A549 (cell line): ENCODE data around the gene MAP6D1. TPM values are rescaled to one million over a fixed set of nuclear protein-coding genes. Genes with fewer than 3 reads are reported as not detected.

Source experiments
- ATAC-seq, 2 experiments: fragments of 200-7000 bp in 1 of 2; fragments of >200 bp in 1 of 2; cut with Nextera tagmentation in 1 of 2; cut with Tn5 transposase in 1 of 2; 3 replicates each; pipeline versions ENCODE4 v1.8.0 to v1.9.1; 2018 to 2020; ENCODE audit warnings: mild to moderate bottlenecking in 1 of 2, moderate library complexity in 1 of 2
- CTCF ChIA-PET: fragments of 300-600 bp; sonication (Branson Sonifier 250); formaldehyde crosslinking; extraction: SDS; loops from one replicate; lab custom pipeline; 2021; ENCODE audit warnings: antibody characterized with exemption, inconsistent platforms; lab: Yijun Ruan, JAX
- POLR2A ChIA-PET: fragments of 350-600 bp; formaldehyde crosslinking; extraction: SDS; loops from one replicate; lab custom pipeline; 2021; ENCODE audit warnings: antibody characterized with exemption, inconsistent platforms; lab: Yijun Ruan, JAX
- DNase-seq, 2 experiments: peaks; one replicate each; pipeline versions ENCODE4 v3.0.0 to v3.0.0-alpha.2; 2011 to 2016; ENCODE audit warnings: low read depth in 1 of 2, low spot score in 1 of 2
- FAIRE-seq: peaks from 2 replicates; lab custom pipeline; 2011; peaks lifted over from hg19 to GRCh38; lab: Jason Lieb, UNC
- H3K27ac ChIP-seq, 2 experiments: fragments of >200 bp; sonication (Bioruptor Twin); formaldehyde crosslinking; 3 replicates each; pipeline ENCODE4 v1.5.1; 2016 to 2017
- H3K4me1 ChIP-seq: fragments of >200 bp; sonication (Bioruptor Twin); formaldehyde crosslinking; 3 replicates; pipeline ENCODE4 v1.6.1; 2016
- H3K4me2 ChIP-seq: fragments of >200 bp; sonication (Bioruptor Twin); formaldehyde crosslinking; 3 replicates; pipeline ENCODE4 v1.6.1; 2016
- H3K4me3 ChIP-seq: fragments of >200 bp; sonication (Bioruptor Twin); formaldehyde crosslinking; 3 replicates; pipeline ENCODE4 v1.5.1; 2016
- H3K9me3 ChIP-seq: fragments of >200 bp; sonication (Bioruptor Twin); formaldehyde crosslinking; 3 replicates; pipeline ENCODE4 v1.6.1; 2016
- BHLHE40 ChIP-seq: IDR thresholded peaks from 2 replicates; pipeline ENCODE4 v1.6.1; 2012; ENCODE audit warnings: low read depth, low read length, inconsistent platforms
- CHD2 ChIP-seq: fragments of 150-350 bp; IDR thresholded peaks from 2 replicates; pipeline ENCODE4 v1.6.1; 2014; ENCODE audit warnings: low read length; ENCODE audit not compliant: partially characterized antibody
- EHF ChIP-seq: fragments of 250-450 bp; sonication (Bioruptor Pico); IDR thresholded peaks from 2 replicates; pipeline ENCODE4 v1.5.0; 2020; ENCODE audit warnings: mild to moderate bottlenecking
- EHMT2 ChIP-seq: fragments of 200-600 bp; sonication (generic); IDR thresholded peaks from 2 replicates; pipeline ENCODE4 v1.6.1; 2016; ENCODE audit warnings: antibody characterized with exemption, low read depth, mild to moderate bottlenecking, moderate library complexity
- ESRRA ChIP-seq: fragments of 150-350 bp; IDR thresholded peaks from 2 replicates; pipeline ENCODE4 v1.6.1; 2014; ENCODE audit warnings: mild to moderate bottlenecking, low read length, borderline replicate concordance
- FOSL2 ChIP-seq, 2 experiments: fragments of 450-650 bp in 1 of 2; fragments of >200 bp in 1 of 2; sonication (Bioruptor Twin) in 1 of 2; formaldehyde crosslinking; IDR thresholded peaks; 2 replicates each; pipeline versions ENCODE4 v1.5.0 to v1.6.1; 2016 to 2020; ENCODE audit warnings: mild to moderate bottlenecking in 1 of 2, moderate library complexity in 1 of 2
- HEYL ChIP-seq: fragments of 250-450 bp; sonication (Bioruptor Pico); IDR thresholded peaks from 2 replicates; pipeline ENCODE4 v1.8.0; 2021; ENCODE audit warnings: mild to moderate bottlenecking, moderate library complexity
- HOXB13 ChIP-seq: fragments of 250-450 bp; sonication (Bioruptor Pico); IDR thresholded peaks from 2 replicates; pipeline ENCODE4 v1.5.0; 2020; ENCODE audit warnings: low read depth, mild to moderate bottlenecking, moderate library complexity
- JUN ChIP-seq, 2 experiments: fragments of >200 bp; sonication (Bioruptor Twin); formaldehyde crosslinking; IDR thresholded peaks; 2 replicates in 1 of 2; 3 replicates in 1 of 2; pipeline ENCODE4 v1.6.1; 2016 to 2017
- KDM1A ChIP-seq: fragments of 200-600 bp; sonication (generic); IDR thresholded peaks from 2 replicates; pipeline ENCODE4 v1.6.1; 2016; ENCODE audit warnings: low read depth, mild to moderate bottlenecking
- MAZ ChIP-seq: fragments of 150-350 bp; IDR thresholded peaks from 2 replicates; pipeline ENCODE4 v1.6.1; 2014; ENCODE audit warnings: antibody characterized with exemption, low read depth, low read length, borderline replicate concordance
- MYC ChIP-seq: IDR thresholded peaks from 2 replicates; pipeline ENCODE4 v1.6.1; 2012; ENCODE audit warnings: mild to moderate bottlenecking, inconsistent platforms, low read length, improper control_type of control experiment, borderline replicate concordance
- NFE2L2 ChIP-seq: fragments of 150-350 bp; conservative IDR thresholded peaks from 2 replicates; pipeline ENCODE4 v1.6.1; 2014; ENCODE audit warnings: low read length
- PHF8 ChIP-seq: fragments of 200-600 bp; sonication (generic); IDR thresholded peaks from 2 replicates; pipeline ENCODE4 v1.6.1; 2016; ENCODE audit warnings: low read depth, mild to moderate bottlenecking, antibody characterized with exemption, moderate library complexity, borderline replicate concordance
- POLR2A ChIP-seq: IDR thresholded peaks from 2 replicates; pipeline ENCODE4 v1.6.1; 2012; ENCODE audit warnings: mild to moderate bottlenecking, low read length
- POLR2AphosphoS2 ChIP-seq: conservative IDR thresholded peaks from 2 replicates; pipeline ENCODE4 v1.6.1; 2012; ENCODE audit warnings: low read length, improper control_type of control experiment, inconsistent platforms
- ZC3H11A ChIP-seq: fragments of 450-650 bp; IDR thresholded peaks from 2 replicates; pipeline ENCODE4 v1.6.1; 2014; ENCODE audit warnings: antibody characterized with exemption, mild to moderate bottlenecking
- ZSCAN20 ChIP-seq: fragments of 250-450 bp; sonication (Bioruptor Pico); IDR thresholded peaks from 2 replicates; pipeline ENCODE4 v1.8.0; 2022; ENCODE audit warnings: mild to moderate bottlenecking, moderate library complexity
- WGBS: methylation state at CpG from one replicate; pipeline ENCODE4 v1.1.6; 2017; ENCODE audit errors: missing lambda C conversion rate; 5-methylcytosine and 5-hydroxymethylcytosine counted together
- polyA plus RNA-seq, 4 experiments: library from polyadenylated mRNA; depleted of rRNA in 3 of 4; stranded (reverse); fragments of >200 nt; fragmentation: RNase III in 1 of 4; extraction: RNeasy Plus Mini Kit Qiagen cat#74134 plus additional on column Dnase treatment in 1 of 4; gene quantifications; 2 replicates in 3 of 4; 3 replicates in 1 of 4; pipeline ENCODE4 v1.2.3, GENCODE V29; 2011 to 2017
- TF ChIP-seq, protein P1 (sequence below): IDR thresholded peaks from 2 replicates; pipeline ENCODE4 v1.6.1; 2012
- TF ChIP-seq, protein P2 (sequence below): IDR thresholded peaks from 2 replicates; pipeline ENCODE4 v1.6.1; 2012; ENCODE audit warnings: low read depth, borderline replicate concordance
- TF ChIP-seq, protein P3 (sequence below): fragments of >200 bp; sonication (Bioruptor Twin); formaldehyde crosslinking; IDR thresholded peaks from 3 replicates; pipeline ENCODE4 v1.6.1; 2016
- TF ChIP-seq, protein P4 (sequence below): fragments of 150-350 bp; IDR thresholded peaks from 2 replicates; pipeline ENCODE4 v1.6.1; 2014; ENCODE audit warnings: low read depth, mild to moderate bottlenecking, low read length

MAP6D1 gene
- polyA plus RNA-seq, 2 of the 4 experiments (the other 2 are of a cell fraction) = 0.68 to 1.2 TPM

DNA sequence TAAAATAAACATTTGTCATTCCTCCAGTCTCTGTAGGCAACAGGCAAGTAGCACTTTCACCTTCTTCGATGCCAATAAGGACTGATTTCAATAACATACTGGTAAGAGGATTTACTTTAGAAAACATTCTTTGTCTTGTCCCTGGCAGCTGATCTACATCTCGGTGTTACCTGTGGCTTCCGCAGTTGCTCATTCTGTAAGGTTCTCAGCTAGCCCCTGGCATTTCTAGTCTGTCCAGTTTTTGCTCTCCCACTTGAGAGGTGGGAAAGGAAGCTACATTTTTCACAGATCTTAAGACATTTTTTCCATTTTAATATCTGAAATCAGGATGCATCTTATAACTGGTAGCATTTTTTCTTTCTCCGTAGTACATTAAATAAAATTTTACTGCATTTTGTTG is 19.7 kb upstream of the MAP6D1 start:
- POLR2A ChIA-PET = no interaction called here
- no peaks in the 10 kb centered on the region for H3K9me3 ChIP-seq
- no peak overlapping the region for H3K27ac ChIP-seq
- no peak for DNase-seq
- H3K4me1 ChIP-seq = peaks cover 16% of the 10 kb centered on the region
- FAIRE-seq = no peak
- H3K4me3 ChIP-seq = no peak overlapping the region
- WGBS = 75% methylated on average over 4 of the region's 4 CpGs
- CTCF ChIA-PET = interaction anchor here (0.8 kb wide), 1 partner anchor 14 kb away, joined by 3 read pairs; no protein-coding TSS in a partner anchor
- TF ChIP-seq, protein P1, sequence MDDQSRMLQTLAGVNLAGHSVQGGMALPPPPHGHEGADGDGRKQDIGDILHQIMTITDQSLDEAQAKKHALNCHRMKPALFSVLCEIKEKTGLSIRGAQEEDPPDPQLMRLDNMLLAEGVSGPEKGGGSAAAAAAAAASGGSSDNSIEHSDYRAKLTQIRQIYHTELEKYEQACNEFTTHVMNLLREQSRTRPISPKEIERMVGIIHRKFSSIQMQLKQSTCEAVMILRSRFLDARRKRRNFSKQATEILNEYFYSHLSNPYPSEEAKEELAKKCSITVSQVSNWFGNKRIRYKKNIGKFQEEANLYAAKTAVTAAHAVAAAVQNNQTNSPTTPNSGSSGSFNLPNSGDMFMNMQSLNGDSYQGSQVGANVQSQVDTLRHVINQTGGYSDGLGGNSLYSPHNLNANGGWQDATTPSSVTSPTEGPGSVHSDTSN = no peak
- TF ChIP-seq NFE2L2 = no peak
- TF ChIP-seq EHMT2 = no peak
- TF ChIP-seq ZC3H11A = no peak
- no peak for TF ChIP-seq POLR2A
- TF ChIP-seq CHD2 = no peak
- TF ChIP-seq, protein P2, sequence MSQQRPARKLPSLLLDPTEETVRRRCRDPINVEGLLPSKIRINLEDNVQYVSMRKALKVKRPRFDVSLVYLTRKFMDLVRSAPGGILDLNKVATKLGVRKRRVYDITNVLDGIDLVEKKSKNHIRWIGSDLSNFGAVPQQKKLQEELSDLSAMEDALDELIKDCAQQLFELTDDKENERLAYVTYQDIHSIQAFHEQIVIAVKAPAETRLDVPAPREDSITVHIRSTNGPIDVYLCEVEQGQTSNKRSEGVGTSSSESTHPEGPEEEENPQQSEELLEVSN = no peak
- no peak for TF ChIP-seq POLR2AphosphoS2
- TF ChIP-seq BHLHE40 = no peak
- no peak for TF ChIP-seq ESRRA
- no peak for TF ChIP-seq MYC
- no peak for TF ChIP-seq PHF8
- TF ChIP-seq, protein P3, sequence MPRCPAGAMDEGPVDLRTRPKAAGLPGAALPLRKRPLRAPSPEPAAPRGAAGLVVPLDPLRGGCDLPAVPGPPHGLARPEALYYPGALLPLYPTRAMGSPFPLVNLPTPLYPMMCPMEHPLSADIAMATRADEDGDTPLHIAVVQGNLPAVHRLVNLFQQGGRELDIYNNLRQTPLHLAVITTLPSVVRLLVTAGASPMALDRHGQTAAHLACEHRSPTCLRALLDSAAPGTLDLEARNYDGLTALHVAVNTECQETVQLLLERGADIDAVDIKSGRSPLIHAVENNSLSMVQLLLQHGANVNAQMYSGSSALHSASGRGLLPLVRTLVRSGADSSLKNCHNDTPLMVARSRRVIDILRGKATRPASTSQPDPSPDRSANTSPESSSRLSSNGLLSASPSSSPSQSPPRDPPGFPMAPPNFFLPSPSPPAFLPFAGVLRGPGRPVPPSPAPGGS = no peak
- no peak for TF ChIP-seq HOXB13
- TF ChIP-seq JUN (IDR thresholded peaks at IDR 0.05) = no peak
- no peak for TF ChIP-seq HEYL (CRISPR knock-in tag)
- no peak for TF ChIP-seq ZSCAN20
- TF ChIP-seq EHF = no peak
- TF ChIP-seq MAZ = no peak
- no peak for TF ChIP-seq KDM1A
- ATAC-seq = no peak
- peak overlapping the region; percentile 24; the same call in 1 of the 3 replicates for H3K4me2 ChIP-seq

DNA sequence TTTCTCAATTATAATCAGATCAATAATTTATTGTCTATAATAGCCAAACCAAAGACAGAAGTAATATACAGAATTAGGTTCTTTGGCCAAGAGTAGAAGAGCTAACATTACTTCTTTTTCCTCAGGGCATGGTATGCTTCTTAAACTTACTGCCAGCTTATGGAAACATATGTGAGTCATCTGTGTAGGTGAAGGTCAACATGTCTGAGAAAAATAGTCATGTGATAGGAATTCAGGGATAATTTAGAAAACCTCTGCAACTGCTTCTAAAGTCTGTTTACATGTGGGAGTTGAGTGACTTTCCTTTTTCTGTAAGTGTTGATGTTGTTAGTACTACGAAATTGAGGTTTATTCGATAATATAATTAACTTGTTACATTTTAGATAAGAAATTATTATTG is 19.2 kb upstream of the MAP6D1 start:
- H3K27ac ChIP-seq = no peak overlapping the region
- CTCF ChIA-PET = interaction anchor here (0.8 to 1.5 kb wide), 3 partner anchors 12 to 20 kb away, joined by 3 to 7 read pairs (median 3); no protein-coding TSS in a partner anchor

More for the DNA sequence above, 19.2 kb upstream of the MAP6D1 start:
- TF ChIP-seq FOSL2 (IDR thresholded peaks at IDR 0.05) (no peak), FOSL2 (CRISPR knock-in tag; IDR thresholded peaks at IDR 0.05) (peak; percentile 34; the same call in 1 of the 2 replicates)
- TF ChIP-seq, protein P4, sequence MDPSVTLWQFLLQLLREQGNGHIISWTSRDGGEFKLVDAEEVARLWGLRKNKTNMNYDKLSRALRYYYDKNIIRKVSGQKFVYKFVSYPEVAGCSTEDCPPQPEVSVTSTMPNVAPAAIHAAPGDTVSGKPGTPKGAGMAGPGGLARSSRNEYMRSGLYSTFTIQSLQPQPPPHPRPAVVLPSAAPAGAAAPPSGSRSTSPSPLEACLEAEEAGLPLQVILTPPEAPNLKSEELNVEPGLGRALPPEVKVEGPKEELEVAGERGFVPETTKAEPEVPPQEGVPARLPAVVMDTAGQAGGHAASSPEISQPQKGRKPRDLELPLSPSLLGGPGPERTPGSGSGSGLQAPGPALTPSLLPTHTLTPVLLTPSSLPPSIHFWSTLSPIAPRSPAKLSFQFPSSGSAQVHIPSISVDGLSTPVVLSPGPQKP = no peak
- Histone ChIP-seq H3K9me3 (no peaks in the 10 kb centered on the region), H3K4me3 (no peak overlapping the region), H3K4me2 (peak overlapping the region; percentile 24; the same call in 1 of the 3 replicates), H3K4me1 (peaks cover 16% of the 10 kb centered on the region)
- WGBS = 91% methylated on average over 2 of the region's 2 CpGs
- no peak for ATAC-seq
- FAIRE-seq = no peak
- no peak for DNase-seq
- POLR2A ChIA-PET = no interaction called here
